GM12872 (cell line): ENCODE data around the gene TEAD4.

Experiments used
- TF ChIP-seq, protein P1 (sequence below): IDR thresholded peaks from 3 replicates; pipeline ENCODE4 v1.5.1; 2011; ENCODE audit warnings: low read depth, mild to moderate bottlenecking, low read length, moderate library complexity; ENCODE audit not compliant: insufficient read depth

TEAD4 gene

DNA sequence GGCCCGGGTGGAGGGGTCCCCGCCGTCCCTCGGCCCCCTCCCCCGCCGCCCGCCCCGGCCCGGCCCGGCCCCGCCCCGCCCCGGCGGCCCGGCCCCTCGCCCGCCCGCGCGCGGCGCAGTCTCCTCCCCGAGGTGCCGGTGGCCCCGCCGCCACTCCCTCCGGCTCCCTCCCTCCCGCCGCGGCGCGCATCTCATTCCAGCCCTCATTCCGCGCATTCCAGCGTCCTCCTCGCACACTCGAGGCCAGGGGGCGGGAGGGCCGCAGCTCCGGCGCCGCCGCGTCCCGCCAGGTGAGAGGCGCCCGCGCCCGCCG lies at the start of gene TEAD4:
Gene TEAD4, plus strand, starts transcription at position 206 of the 313 bp plus-strand sequence.
- TF ChIP-seq, protein P1, sequence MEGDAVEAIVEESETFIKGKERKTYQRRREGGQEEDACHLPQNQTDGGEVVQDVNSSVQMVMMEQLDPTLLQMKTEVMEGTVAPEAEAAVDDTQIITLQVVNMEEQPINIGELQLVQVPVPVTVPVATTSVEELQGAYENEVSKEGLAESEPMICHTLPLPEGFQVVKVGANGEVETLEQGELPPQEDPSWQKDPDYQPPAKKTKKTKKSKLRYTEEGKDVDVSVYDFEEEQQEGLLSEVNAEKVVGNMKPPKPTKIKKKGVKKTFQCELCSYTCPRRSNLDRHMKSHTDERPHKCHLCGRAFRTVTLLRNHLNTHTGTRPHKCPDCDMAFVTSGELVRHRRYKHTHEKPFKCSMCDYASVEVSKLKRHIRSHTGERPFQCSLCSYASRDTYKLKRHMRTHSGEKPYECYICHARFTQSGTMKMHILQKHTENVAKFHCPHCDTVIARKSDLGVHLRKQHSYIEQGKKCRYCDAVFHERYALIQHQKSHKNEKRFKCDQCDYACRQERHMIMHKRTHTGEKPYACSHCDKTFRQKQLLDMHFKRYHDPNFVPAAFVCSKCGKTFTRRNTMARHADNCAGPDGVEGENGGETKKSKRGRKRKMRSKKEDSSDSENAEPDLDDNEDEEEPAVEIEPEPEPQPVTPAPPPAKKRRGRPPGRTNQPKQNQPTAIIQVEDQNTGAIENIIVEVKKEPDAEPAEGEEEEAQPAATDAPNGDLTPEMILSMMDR = no peak

DNA sequence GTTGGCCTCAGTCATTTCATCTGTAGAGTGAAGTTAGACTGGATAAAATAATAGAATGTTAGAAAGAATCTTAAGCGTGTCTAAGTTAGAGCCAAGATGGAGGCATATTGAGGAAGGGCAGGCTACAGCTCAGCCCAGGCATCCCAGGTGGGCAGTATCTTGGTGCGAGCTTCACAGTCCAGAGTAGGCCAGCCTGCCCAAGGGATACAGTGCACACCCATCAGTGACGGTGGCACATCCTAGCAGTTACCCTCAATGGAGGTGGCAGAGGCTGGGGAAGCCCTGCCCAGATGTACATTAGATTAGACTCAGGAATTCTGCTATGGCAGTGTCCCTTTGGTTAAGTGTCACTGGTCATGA lies 47.0 kb upstream of the TEAD4 start:
- TF ChIP-seq, protein P1 = no peak

DNA sequence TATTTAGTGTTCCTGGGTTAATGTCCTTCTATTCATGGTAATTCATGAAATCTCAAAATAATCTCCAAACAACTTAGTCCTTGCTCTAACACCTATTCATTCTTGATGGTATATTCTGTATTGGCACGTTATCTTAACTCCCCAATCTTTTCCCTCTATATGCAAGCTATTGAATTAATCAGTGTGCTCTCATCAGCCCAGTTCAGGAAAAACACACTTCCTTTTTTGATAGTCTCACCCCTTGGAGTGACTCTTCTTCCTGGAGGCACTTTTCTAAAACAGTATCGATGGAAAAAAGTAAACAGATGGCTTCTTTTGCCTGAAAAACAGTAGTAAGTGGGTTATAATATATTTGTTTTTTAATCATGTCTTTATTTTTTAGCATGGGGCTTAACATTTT lies 39.9 kb upstream of the TEAD4 start:
- TF ChIP-seq, protein P1 = no peak

DNA sequence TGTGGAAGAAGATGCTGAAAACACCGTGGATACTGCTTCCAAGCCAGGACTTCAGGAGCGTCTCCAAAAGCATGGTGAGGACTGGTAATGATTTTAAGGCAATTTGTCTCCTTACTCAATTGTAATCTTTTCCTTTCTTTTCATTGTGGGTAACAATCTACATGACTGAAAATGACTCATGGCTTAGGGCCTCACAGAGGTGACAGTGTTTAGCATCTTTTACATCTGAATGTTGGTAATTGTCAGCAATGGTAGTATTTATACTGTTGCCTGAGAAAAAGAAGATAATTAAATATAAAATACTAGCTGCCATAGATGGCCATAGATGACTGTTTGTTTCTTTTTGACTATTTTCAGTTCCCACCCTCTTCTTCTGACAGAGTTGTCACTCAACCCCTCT lies 36.9 kb upstream of the TEAD4 start:
- TF ChIP-seq, protein P1 = no peak

DNA sequence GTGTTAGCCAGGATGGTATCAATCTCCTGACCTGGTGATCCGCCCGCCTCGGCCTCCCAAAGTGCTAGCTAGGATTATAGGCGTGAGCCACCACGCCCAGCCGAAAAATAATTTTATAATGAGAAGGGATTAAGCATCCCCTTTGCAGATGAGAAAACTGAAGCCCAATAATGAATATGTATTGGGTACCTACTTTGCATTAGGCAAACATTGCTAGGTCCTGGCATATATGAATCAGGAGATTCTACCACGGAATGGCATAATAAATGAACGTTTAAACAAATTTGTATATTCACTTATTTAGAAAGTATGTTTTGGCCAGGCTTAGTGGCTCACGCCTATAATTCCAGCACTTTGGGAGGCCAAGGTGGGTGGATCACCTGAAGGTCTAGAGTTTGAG lies 36.1 kb upstream of the TEAD4 start:
- TF ChIP-seq, protein P1 = no peak

DNA sequence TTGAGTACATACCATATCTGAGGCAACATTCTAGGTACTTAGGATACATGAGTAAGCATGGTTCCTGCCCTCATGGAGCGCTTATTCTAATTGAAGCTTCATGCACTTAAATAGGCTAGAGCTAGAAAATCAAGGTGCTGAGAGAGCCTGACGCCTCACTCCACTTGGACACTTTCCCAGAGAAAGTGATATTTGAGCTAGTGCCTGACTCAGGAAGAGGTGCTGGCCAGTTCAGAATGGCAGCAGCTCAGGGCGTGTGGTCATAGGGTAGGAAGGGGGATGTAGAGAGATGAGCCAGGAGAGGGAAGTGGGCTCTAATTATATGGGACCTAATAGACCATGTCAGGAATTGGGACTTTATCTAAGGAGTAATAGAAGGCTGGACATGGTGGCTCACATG lies 35.2 kb upstream of the TEAD4 start:
- TF ChIP-seq, protein P1 = no peak

DNA sequence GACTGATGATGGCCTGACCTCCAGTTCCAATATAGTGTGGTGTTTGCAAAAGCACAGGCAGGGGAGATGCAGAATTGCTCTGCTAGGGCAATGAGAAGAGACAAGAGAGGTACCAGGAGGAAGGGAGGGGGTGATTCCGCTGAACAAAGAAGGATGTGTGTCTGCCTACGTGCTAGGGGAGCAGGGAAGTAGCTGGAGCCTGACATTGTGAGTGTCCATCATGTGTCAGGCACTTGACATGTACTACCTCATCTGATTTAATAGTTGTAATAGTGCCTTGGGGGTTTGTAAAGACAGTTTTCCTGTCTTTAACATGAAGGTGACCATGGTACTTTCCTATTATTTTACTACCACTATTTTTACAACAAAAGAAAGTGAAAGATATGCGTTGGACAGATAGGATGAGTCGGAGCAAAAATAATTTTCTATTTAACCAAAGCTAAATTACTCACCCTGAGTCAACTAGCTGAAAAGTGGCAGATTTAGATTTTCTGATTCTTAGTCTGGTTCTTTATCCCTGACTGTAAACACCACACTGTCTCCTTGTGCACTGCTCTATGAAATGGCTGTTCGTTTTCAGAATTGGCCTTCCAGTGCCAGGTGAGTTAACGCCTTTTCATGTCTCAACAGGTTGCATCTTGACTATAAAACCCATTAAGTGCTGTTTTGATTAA lies 33.7 kb upstream of the TEAD4 start:
- TF ChIP-seq, protein P1 = no peak
